Subcutaneous adipose tissue (tissue), 4 donors: ENCODE data around the gene STN1. TPM values are rescaled to one million over a fixed set of nuclear protein-coding genes. Genes with fewer than 3 reads are reported as not detected.

ENCODE experiments used
- CTCF ChIP-seq: fragments of 450-650 bp; IDR thresholded peaks from one replicate; pipeline ENCODE4 v1.5.1; 2016; ENCODE audit warnings: low read depth, mild to moderate bottlenecking, control low read depth, antibody characterized with exemption, moderate library complexity
- total RNA-seq, 4 donors: library from RNA; depleted of rRNA; stranded (reverse); fragments of >200 nt; gene quantifications; one replicate each; pipeline ENCODE4 v1.1.0, GENCODE V29; 2016

STN1 gene
- total RNA-seq, 4 donors from 2014 or later = 16.6 to 28.4 (median 24.7) TPM

GRCh38 chr10:103912759-103913158 is 5.2 kb downstream of the STN1 start:
- no peak for TF ChIP-seq CTCF

- TF ChIP-seq CTCF = no peak
These were observed 6.9 kb downstream of the STN1 start for GRCh38 chr10:103911021-103911459.

- TF ChIP-seq CTCF = no peak
These were observed 7.5 kb downstream of the STN1 start for GRCh38 chr10:103910442-103911012.

GRCh38 chr10:103905441-103905840 is 12.5 kb downstream of the STN1 start:
- TF ChIP-seq CTCF = no peak

DNA sequence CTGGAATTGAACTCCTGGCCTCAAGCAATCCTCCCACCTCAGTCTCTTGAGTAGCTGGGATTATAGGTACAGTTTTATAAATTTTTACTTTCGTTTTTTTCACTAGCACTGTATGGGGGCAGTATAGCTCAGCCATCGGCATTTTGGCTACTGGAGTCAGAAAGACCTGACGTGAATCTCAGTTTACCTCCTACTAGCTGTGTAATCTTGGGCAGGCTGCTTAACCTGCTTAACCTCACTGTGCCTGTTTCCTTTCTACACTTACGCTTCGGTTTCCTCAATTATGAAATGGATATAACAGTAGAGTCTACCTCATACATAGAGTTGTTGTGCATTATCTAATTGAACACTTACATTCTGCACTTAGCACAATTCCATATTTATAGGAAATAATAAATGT is 16.7 kb downstream of the STN1 start:
- no peak for TF ChIP-seq CTCF

DNA sequence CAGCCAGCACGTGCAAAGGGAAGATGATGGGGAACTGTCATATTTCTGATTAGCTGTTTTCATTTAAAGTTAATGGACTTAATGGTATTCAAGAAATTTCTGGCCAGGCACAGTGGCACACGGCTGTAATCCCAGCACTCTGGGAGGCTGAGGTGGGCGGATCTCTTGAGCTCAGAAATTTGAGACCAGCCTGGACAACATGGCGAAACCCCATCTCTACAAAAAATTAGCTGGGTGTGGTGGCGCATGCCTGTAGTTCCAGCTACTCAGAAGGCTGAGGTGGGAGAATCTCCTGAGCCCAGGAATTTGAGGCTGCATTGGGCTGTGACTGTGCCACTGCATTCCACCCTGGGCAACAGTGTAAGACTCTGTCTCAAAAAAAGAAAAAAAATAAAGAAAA is 18.7 kb downstream of the STN1 start:
- TF ChIP-seq CTCF = no peak

- no peak for TF ChIP-seq CTCF
These were observed 20.7 kb downstream of the STN1 start for GRCh38 chr10:103897241-103897774.
